Activated naive CD4-positive, alpha-beta T cell (primary cell): ENCODE results near the gene RAPGEF5.

ENCODE experiments used
- DNase-seq, 4 experiments: peaks; one replicate each; lab custom pipeline; 2025; lab: John Stamatoyannopoulos, UW

The RAPGEF5 gene

DNA sequence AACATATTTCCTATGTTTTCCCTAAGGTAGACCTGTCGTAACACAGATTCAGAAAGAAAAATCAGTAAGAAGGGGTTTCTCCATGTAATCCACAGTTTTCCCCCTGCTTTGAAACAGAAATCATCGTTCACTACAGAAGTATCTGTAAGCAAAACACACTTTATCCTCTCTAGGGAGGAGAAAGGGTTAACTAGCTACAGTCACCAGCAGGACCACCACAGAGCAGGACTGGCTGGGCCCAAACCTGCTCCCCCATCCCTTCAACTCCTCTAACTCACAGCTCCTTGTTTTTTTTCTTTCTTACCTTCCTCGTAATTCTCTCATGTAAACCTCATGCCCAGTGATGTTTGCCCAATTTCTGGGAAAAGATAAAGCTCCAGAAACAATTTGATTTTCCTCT, 167.7 kb downstream of the RAPGEF5 start:
- no peak for DNase-seq

DNA sequence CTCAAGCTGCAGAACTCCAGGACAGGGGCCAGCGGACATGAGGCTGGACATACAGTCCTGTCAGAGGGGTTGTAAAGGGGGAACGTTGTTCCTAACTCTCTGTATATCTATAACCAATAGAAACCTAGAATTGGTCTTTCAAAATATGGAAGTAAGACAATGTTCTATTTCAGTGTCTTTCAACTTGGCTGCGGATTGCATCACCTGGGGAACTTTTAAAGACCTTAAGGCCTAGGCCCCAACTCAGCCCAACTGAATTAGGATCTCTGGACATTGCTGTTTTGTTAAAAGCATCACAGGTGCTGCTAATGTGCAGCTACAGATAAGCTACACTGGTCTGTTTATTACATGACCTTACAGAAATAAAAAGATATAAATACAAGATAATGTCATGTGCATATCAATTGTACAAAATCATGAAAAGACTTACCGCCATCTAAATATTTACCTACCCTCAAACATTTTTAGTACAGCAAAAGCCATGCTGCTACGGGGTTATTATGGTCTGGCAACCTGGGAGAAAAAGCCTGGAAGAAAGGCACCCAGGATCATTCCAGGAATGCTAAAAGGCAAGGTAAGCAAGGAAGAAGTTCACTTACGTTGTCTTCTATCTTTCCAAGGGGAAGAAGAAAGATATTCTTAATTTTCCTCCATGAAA, 169.1 kb downstream of the RAPGEF5 start:
- DNase-seq = no peak

DNA sequence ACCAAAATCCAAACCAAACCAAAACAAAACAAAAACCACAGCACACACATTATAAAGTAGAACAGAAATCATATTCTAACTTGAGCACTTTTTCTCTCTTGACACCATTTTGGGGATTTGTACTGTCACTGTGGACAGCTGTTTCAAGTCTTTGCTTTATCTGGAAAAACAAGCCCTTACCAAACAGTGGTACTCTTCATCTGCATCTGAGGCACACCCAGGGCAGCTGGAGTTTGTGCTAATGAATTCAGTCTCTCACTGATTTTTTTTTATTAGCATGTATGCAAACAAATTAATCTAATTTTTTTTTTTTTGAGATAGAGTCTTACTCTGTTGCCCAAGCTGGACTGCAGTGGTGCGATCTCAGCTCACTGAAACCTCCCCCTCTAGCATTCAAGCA, 171.4 kb downstream of the RAPGEF5 start:
- no peak for DNase-seq

DNA sequence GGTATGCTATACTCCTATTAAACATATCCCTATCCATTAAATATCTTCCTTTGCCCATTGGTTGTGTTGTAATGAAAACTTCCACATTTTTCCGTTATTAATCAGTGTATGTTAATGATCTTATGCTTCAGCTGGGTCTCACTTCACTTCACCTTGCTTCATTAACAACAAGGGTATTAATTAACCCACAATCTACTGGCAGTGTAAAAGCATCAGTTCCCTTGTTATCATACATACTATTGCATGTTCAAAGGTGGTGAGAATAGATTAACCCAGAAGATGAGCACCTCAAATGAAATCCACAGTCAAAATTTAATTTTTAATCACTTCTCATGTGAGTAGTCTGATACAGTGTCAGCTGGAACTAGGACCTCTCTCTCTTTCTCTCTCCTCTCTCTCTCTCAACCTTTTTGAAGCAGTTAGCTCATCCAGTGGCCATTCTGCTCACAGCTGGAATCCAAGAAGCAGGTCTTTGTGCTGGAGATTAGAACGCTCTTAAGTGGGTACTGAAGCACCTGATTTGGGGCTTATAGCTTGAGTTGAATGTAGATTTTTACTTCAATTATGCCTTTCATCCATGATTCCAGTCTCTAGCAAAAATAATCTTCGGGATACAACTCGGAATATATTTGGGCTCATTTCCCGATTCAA, 172.3 kb downstream of the RAPGEF5 start:
- DNase-seq = no peak

DNA sequence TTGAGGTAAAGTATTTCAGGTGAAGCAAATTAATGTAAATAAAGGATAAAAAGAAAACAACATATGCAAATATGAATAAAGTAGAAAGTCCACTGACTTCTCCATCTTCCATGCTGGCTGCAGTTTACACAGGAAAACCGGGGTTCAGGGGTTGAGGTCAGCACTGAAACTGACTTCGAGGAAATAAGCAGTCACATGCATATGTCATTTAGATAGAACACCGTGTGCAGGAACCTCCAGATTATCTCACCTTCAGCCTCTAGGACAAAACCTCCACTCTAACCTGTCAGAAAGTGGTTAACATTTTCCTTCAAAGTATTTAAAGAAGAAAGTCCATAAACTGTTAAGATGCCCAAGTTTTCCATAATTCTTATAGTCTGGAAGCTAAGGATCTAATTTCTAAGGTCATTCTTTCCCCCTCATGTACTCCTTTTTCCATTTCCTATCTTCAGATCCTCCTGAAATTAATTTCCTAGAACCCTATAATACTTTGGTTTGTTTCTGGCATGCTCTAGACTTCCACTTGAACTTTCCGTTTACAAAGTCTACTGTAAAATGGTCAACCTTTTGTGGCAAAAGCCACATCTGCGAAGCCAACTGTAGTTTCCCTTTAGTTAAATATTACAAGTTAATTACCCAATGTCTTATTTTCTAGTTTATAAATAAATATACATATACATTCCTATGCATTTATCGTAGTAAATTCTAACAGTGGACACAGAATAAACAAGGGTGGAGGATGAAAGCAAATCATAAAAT, 173.3 kb downstream of the RAPGEF5 start:
- DNase-seq = no peak

DNA sequence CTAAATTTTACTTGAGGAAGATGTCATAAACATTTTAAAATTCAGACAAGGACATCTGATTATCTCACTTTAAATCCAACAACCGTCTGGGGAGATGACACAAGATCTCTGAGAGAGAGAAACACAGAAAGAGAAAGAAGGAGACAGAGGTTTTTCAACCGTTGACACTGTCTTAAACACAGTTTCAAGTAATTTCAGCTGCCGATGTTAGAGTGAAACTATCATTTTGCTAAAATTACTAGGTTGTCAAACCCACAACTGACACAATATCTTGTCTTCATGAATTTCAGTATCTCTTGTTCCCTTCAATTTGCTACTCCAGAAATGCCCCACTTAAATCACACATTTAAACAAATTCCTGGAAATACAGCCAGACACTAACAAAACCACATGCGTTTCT, 174.8 kb downstream of the RAPGEF5 start:
- DNase-seq = no peak

DNA sequence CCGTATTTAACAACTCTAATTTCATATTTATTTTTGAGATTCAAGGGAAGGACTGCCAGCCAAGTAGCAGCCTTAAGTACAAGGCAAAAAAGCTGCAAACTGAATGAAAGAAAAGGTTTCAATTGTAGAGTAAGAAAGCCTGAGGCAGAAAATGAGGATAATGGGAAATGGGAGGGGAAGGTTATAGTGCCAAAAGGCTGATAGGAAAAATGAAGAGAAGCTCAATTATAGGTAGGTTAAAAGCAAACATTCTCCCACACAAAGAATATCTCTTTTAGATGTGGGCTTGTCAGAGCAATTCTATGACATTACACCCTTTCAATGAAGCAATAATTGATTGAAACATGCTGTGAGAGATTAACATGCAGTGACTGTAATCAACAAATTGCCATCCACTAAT, 175.3 kb downstream of the RAPGEF5 start:
- DNase-seq = no peak

DNA sequence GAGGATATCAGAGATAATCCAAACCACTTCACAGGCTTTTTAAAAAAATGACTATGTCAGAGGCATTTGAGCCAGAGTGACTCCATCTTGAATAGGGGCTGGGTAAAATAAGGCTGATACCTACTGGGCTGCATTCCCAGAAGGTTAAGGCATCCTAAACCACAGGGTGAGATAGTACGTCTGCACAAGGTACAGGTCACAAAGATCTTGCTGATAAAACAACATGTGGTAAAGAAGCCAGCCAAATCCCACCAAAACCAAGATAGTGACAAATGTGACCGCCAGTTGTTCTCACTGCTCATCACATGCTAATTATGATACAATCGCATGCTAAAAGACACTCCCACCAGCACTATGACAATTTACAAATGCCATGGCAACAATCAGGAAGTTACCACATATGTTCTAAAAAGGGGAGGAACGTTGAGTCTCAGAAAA, 177.5 kb downstream of the RAPGEF5 start:
- no peak for DNase-seq

DNA sequence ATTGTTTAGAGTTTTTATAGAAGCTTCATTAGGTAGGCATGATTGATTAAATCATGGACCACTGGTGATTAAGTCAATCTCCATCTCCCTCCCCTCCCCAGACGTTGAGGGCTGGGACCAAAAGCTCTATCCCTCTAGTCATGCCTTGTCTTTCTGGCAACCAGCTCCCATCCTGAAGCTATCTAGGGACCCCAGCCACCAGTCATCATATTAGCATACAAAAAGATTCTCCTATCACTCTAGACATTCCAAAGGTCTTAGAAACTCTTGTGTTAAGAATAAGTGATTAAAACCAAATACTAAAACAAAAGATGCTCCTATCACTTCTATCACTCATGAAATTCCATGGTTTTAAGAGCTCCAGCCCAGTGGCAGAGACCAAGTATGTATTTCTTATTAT, 178.2 kb downstream of the RAPGEF5 start:
- DNase-seq = no peak

DNA sequence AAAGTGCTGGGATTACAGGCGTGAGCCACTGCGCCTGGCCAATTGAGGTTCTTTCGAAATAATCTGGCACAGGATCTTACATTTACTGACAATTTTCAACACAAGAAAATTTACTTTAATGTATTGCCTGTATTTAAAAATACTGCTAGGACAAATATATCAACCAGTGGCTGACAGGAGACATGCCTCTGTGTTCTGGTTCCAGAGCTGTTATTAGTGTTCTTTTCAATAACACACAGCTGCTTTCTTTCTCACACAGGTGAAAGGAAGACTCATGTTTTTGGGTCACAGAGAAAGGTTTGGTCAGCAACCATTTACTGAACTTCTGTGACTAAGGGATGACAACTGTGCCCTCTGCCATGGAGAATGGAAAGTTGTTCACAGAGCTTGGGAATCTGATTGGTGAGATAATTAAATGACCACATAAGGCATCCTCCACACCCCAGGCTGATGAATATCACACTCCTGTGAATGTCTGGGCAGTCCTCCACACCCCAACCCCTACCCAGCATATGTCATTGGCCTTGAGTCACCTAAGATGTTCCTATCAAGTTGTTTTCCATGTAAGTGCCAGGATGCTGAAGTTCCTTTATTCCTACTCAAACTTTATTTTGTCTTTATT, 180.1 kb downstream of the RAPGEF5 start:
- no peak for DNase-seq

DNA sequence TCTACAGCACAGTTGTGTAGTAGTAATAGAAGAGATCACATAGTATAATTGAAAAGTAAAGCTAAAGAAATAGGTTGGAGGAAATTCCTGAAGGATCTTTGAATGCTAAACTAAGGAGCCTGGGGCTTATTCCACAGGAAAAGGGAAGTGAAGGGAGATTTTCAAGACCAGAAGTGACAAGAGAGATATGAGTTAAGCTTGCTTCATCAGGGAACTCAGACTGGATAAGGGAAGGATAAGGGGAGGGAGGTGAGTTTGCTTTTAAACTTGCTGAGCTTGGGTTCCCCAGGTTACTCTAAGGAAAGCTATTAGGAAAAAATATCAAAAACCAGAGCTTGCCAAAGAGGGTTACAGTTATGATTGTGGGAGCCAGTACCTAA, 182.4 kb downstream of the RAPGEF5 start:
- no peak for DNase-seq

DNA sequence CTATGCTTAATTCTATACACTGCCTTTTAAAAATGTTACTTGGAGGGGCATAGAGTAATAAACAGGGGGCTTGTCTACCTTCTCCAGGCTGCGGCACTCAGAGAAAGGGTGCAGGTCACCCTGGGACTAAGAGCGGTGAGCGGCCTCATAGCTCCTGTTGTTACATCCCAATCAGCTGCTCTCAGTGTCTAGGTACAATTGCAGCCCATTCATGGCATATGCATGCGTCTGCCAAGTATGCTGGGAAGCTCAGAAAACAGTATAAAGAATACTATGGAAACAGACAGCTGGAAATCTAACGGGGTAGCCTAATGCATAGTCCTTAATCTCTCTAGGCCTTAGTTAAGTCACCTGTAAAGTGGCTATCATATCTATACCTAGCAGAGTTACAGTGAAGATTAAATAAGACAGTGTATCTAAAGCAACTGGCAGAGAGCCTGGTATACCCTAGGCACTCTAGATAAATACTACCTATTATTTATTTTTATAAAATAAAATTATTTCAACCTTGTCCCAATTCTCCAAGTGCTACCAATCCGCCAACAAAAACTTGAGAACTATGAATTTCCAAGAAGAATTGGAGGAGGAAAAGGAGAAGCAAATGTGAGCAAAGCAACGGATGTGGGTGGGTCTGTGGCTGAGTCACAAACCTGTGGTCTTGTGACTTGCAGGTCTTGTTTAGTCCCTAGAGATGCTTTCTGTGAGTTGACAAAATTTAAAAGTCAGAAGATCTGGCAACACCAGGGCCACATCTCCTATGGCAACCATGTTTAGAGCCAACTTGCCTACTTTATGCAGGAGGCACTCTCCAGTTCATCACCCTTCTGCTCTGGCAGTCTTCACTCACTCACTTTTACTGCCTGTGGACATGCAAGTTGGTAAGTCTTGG, 183.0 kb downstream of the RAPGEF5 start:
- no peak for DNase-seq

DNA sequence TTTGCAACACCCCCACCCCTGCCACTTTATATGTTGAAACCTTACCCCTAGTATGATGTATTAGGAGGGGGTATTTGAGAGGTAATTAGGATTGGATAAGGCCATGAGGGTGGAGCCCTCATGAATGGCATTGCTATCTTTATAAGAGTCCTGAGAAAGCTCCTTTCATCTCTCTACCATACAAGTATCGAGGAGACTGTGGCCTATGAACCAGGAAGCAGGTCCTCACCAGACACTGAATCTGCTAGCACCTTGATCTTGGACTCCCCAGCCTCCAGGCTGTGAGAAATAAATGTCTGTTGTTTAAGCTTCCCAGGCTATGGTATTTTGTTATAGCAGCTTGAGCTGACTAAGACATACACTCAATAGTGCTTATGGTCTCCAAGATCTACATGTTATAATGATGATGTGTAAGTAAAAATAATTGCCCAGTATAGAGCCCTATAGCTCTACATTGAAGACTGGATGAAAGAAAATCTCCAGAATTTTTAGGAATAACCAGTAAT, 188.8 kb downstream of the RAPGEF5 start:
- no peak for DNase-seq

DNA sequence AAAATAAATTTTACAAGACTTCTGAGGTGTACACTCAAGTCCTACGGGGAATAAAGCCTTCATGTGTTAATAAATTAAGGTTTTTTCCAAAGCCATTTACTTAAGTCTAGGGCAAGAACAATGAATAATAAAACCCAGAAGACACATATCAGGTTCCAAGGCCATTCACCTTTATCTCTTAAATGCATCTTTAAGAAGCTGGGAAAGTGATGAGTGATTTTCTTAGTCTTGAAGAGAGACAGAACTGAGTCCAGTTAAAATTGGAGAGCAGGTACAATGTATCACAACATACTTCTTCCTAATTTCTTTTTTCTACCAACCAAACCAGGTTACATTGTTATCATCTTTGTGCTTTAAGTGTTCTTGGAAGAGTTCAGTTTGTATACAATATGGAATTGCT, 189.5 kb downstream of the RAPGEF5 start:
- DNase-seq = no peak

DNA sequence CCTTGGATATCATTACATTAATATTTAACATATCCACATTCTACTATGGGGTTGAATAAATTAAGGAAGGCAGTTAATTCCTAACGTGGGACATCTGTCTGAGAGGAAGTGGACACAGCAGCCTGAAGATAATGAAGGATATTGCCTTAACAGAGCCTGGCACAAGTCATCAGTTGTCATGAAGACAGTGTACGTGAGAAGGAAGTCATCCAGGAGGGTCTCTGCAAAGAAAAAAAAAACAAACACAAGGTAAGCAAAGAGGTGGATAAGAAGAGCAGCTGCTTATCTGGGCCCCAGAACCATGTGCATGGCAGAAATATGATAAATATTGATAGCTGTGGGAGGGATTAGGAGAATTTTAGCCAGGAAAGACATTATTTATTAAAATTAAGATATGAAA, 190.0 kb downstream of the RAPGEF5 start:
- DNase-seq = no peak

DNA sequence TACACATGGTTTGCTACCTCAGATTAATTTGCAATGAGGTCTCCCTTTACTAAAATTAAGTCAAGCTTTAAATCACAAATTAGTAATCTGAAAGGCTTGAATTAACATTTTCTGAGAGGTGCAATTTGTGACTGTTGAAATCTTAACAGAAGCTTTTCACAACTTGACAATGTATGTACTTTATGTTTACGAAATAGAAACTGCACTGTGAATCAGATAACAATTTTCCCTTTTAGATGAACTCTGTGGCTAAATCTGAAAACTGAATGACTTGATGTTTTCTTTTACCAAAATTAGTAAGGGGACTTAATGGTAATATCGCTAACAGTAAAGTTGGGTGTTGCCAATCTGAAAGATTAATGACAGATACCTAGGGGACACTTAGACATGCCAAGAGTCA, 197.6 kb downstream of the RAPGEF5 start:
- no peak for DNase-seq

DNA sequence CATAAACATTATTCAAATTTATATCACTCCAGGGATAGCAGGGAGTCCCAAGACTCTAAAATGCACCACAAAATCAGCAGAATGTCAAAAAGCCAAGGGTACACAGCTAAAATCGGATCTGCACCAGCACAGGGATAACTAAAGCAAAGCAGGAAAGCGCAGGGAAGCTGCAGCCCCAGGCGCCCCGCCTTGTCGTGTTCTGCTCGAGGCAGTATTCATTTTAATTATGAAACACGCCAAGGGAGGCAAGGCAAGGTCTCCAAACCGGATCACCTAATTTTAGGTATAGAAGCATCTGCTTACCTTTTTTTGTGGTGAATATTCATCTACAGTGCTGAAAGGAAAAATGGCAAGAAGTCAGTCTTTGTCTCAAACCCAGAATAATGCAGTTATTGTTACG, 199.4 kb downstream of the RAPGEF5 start:
- DNase-seq = no peak

DNA sequence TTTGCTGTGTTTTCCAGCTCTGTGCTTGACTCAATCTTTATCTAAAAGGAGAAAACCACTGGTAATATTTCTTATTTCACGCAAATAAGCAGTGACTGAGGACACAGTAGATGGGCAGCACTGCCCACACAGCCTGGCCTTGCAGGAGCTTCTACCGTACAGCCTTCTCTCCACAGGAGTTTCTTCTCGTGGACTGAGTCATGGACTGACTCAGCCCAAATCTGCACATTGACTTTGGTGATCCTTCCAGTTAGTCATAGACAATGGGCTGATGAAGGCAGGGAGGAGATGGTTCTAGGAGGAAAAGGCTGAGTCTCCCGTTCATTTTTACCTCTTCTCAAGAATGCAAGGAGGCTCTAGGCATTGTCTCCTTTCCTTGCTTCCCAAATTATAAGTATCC, 200.7 kb downstream of the RAPGEF5 start:
- no peak for DNase-seq

DNA sequence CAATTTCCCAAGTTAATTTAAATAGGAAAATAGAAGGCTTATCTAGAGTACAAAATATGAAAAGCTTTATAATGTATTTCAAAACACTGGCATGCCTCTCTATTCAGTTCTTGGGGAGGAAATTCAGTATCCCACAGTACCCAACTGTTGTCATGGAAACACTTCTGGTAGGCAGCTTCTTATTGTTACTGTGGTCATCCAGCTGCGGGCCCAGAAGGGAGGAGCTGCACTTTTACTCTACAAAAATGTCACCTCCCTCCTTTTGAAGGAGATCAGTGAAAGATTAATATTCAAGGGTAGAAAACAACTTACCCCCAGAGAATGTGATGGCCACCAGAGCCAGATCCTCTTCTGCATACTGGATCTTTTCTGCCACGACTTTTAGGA, 202.8 kb downstream of the RAPGEF5 start:
- DNase-seq = no peak

DNA sequence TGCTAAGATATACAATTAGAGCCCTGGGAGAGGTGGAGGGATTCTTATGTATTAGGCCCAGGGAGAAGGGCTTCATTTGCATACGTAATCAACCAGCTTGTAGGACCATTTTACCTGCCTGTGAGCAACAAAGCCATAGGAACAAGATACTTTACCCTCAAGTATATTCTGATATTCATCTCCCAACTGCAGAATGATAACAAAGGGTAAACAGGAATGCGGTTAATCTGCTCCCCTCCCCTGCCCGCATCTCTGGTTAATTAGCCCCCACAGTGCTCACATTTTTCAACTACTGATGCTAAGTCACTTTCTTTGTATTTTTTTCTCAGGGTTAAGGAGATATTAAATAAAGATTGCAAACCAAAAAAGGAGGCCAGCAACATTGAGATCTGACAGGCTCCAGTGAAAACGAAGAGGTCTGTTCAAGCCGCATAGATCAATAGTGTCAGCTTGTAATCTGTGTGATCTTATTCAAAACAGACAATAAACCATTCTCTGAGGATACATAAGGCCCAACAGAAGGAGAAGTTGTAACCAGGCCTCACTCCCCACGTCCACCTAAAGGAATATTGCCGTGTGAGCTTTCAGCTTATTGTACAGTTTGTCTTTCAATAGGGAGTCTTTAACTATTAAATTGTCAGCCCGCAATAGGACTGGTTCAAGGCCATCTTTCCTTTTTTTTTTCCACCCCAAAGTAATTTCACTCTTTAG, 203.4 kb downstream of the RAPGEF5 start:
- DNase-seq = no peak

DNA sequence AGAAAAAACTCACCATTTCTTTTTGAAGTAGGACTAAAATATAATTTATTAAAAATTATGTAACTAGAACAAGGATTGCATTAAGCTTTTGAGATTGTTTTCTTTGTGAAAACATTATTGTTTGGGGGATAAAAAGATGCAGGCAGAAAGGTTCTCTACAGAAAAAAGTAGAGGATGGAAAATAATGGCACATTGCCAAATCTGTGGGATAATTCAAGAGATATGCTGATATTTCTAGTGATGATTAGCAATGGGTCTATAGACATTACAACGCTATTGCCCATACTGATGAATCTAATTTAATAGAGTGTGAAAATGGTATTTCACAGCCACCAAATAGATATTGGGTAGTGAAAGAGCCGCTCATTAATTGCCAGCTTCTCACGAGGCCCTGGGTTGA, 204.3 kb downstream of the RAPGEF5 start:
- no peak for DNase-seq
